Fibroblast of villous mesenchyme (primary cell): ENCODE results near the gene AGPS. TPM values are rescaled to one million over a fixed set of nuclear protein-coding genes. Genes with fewer than 3 reads are reported as not detected.
"Not testable (repeated sequence)": the region's sequence is repeated elsewhere in the genome, so short reads cannot be mapped to it uniquely, and the experiment has no call there.

ENCODE experiments used
- DNase-seq: peaks from one replicate; pipeline ENCODE4 v3.0.0-alpha.2; 2010; ENCODE audit warnings: low read depth
- H3K4me3 ChIP-seq: 2 replicates; pipeline ENCODE4 v1.5.1; 2011; ENCODE audit warnings: low read depth, mild to moderate bottlenecking, low read length
- total RNA-seq: library from RNA; depleted of rRNA; stranded (reverse); fragments of >200 nt; gene quantifications from 2 replicates; pipeline ENCODE4 v1.2.3, GENCODE V29; 2012
- TF ChIP-seq, protein P1 (sequence below): IDR thresholded peaks from 2 replicates; pipeline ENCODE4 v1.5.1; 2012; ENCODE audit warnings: low read depth, mild to moderate bottlenecking, low read length; ENCODE audit not compliant: insufficient read depth

Gene AGPS
- total RNA-seq, 1 donor, result 46.2 TPM

GRCh38 chr2:177348733-177349693 is 43.6 kb upstream of the AGPS start:
- TF ChIP-seq, protein P1, sequence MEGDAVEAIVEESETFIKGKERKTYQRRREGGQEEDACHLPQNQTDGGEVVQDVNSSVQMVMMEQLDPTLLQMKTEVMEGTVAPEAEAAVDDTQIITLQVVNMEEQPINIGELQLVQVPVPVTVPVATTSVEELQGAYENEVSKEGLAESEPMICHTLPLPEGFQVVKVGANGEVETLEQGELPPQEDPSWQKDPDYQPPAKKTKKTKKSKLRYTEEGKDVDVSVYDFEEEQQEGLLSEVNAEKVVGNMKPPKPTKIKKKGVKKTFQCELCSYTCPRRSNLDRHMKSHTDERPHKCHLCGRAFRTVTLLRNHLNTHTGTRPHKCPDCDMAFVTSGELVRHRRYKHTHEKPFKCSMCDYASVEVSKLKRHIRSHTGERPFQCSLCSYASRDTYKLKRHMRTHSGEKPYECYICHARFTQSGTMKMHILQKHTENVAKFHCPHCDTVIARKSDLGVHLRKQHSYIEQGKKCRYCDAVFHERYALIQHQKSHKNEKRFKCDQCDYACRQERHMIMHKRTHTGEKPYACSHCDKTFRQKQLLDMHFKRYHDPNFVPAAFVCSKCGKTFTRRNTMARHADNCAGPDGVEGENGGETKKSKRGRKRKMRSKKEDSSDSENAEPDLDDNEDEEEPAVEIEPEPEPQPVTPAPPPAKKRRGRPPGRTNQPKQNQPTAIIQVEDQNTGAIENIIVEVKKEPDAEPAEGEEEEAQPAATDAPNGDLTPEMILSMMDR, result no peak
- no peak for DNase-seq
- H3K4me3 ChIP-seq, result no peak overlapping the region

- DNase-seq, H3K4me3 ChIP-seq: not testable (repeated sequence)
Observed at GRCh38 chr2:177350624-177351023, 41.9 kb upstream of the AGPS start.

DNA sequence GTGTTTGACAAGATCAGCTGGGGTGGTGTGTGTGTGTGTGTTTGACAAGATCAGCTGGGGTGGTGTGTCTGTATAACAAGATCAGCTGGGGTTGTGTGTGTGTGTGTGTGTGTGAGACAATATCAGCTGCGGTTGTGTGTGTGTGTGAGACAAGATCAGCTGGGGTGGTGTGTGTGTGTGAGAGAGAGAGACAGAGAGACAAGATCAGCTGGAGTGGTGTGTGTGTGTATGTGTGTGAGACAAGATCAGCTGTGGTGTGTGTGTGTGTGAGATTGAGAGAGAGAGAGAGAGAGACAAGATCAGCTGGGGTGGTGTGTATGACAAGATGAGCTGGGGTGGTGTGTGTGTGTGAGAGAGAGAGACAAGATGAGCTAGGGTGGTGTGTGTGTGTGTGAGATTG is 41.5 kb upstream of the AGPS start:
- not testable (repeated sequence) for H3K4me3 ChIP-seq, DNase-seq

- TF ChIP-seq, protein P1, result no peak
- H3K4me3 ChIP-seq, result no peak overlapping the region
- DNase-seq, result no peak
Observed at GRCh38 chr2:177352441-177353186, 40.0 kb upstream of the AGPS start.

DNA sequence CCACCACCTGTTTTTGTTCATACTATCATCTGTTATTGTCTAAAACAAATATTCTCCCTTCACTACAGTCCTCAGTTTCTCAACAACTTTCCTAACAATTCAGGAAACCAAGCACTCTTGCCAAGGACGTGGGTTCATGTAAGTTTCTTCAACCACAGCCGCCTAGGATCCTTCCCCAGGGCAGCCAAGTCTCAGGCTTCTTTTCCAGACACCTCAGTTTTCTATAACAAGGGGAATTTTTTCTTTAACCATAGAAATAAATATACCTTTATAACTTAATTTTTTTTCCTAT is 39.4 kb upstream of the AGPS start:
- no peak for DNase-seq
- no peak overlapping the region for H3K4me3 ChIP-seq
- TF ChIP-seq, protein P1, result no peak

DNA sequence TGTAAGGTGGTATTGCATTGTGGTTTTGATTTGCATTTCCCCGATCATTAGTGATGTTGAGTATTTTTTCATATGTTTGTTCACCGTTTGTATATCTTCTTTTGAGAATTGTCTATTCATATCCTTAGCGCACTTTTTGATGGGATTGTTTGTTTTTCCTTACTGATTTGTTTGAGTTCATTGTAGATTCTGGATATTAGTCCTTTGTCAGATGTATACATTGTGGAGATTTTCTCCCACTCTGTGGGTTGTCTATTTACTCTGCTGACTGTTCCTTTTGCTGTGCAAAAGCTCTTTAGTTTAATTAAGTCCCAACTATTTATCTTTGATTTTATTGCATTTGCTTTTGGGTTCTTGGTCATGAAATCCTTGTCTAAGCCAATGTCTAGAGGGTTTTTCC is 38.0 kb upstream of the AGPS start:
- not testable (repeated sequence) for DNase-seq, H3K4me3 ChIP-seq

GRCh38 chr2:177355874-177356273 is 36.7 kb upstream of the AGPS start:
- no peak for DNase-seq
- H3K4me3 ChIP-seq, result no peak overlapping the region
- TF ChIP-seq, protein P1, result no peak

- H3K4me3 ChIP-seq, result no peak overlapping the region
- DNase-seq, result no peak
- TF ChIP-seq, protein P1, result no peak
Observed at GRCh38 chr2:177359836-177360595, 32.6 kb upstream of the AGPS start.
